Naive thymus-derived CD4-positive, alpha-beta T cell (primary cell): ENCODE measurements around the gene SIK2. TPM values are rescaled to one million over a fixed set of nuclear protein-coding genes. Genes with fewer than 3 reads are reported as not detected.

ENCODE experiments used
- polyA plus RNA-seq, 2 donors: library from polyadenylated mRNA; unstranded; fragments of 300-500 nt; fragmentation: Illumina TruSeq; gene quantifications; one replicate each; pipeline ENCODE4 v1.2.3, GENCODE V29; 2021
- total RNA-seq, 6 experiments: library from RNA in 5 of 6; stranded (reverse) in 5 of 6; gene quantifications; 1 replicate in 5 of 6; 2 replicates in 1 of 6; pipeline ENCODE4 v1.2.3 and lab custom pipeline; 2021 to 2026

The SIK2 gene
- total and polyA plus RNA-seq, 7 experiments from 2014 or later = 0.19 to 12.9 (median 9.4) TPM

Other genes with a start within 250 kb of the SIK2 start
- gene POU2AF1, start 223.2 kb upstream of the SIK2 start, total RNA-seq = 10 to 100 TPM in 1 of 5 experiments, 1 to 10 TPM in 3, under 1 TPM in 1; 0.57 to 11.3 (median 4.9) TPM
- gene POU2AF1, start 223.2 kb upstream of the SIK2 start, polyA plus RNA-seq = under 1 TPM; 0.45 to 0.53 TPM
- gene BTG4, start 90.1 kb upstream of the SIK2 start, total RNA-seq = not detected
- not detected for gene BTG4, start 90.1 kb upstream of the SIK2 start, polyA plus RNA-seq
- gene HOATZ, start 87.7 kb upstream of the SIK2 start, total RNA-seq = not detected
- not detected for gene HOATZ, start 87.7 kb upstream of the SIK2 start, polyA plus RNA-seq
- gene LAYN, start 61.7 kb upstream of the SIK2 start, total RNA-seq = 1 to 10 TPM in 2 of 5 experiments, under 1 TPM in 3; 0.27 to 8.7 (median 0.87) TPM
- gene LAYN, start 61.7 kb upstream of the SIK2 start, polyA plus RNA-seq = under 1 TPM; 0.12 to 0.27 TPM
- 10 to 100 TPM; 25.8 to 49.2 (median 34.0) TPM for gene PPP2R1B, start 163.9 kb downstream of the SIK2 start, total RNA-seq
- gene PPP2R1B, start 163.9 kb downstream of the SIK2 start, polyA plus RNA-seq = 10 to 100 TPM; 15.1 to 17.3 TPM